SH-SY5Y (cell line): ENCODE results near the gene MYRIP.

Source experiments
- GATA2 ChIP-seq: IDR thresholded peaks from 2 replicates; pipeline ENCODE4 v1.6.1; 2011; ENCODE audit warnings: mild to moderate bottlenecking, low read depth, low read length
- GATA3 ChIP-seq: IDR thresholded peaks from 2 replicates; pipeline ENCODE4 v1.6.1; 2011; ENCODE audit warnings: low read depth, mild to moderate bottlenecking, low read length, moderate library complexity

DNA sequence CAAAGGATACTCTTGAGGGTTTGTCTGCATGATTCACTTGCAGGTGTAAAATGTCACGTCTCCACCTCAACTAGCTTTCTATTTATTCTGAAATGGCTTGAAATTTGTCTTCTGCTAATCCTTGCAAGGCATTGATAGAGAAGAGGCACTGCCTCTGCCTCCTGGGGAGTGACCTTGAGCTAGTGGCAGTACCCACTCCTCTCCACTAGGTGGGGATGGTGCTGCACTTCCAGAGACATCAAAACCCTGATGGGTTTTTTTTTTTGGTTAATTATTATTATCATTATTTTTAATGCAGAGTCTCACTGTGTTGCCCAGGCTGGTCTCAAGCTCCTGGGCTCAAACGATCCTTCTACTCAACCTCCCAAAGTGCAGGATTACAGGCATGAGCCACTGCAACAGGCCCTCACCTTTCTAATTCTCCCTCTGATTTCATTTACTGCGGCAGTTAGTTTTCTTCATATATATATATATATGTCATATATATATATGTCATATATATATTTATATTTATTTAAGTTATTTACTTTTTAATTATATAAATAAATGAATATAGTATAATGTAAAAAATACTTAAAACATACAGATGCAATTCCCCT lies 382.5 kb downstream of the MYRIP start:
- no peak for TF ChIP-seq GATA3
- no peak for TF ChIP-seq GATA2
